T-helper 2 cell (primary cell): ENCODE data around the gene ZFYVE28.

Experiments
- DNase-seq, 5 experiments: peaks; one replicate each; pipeline versions ENCODE4 v3.0.0 to v3.0.0-alpha.2; 2012 to 2022

The ZFYVE28 gene

DNA sequence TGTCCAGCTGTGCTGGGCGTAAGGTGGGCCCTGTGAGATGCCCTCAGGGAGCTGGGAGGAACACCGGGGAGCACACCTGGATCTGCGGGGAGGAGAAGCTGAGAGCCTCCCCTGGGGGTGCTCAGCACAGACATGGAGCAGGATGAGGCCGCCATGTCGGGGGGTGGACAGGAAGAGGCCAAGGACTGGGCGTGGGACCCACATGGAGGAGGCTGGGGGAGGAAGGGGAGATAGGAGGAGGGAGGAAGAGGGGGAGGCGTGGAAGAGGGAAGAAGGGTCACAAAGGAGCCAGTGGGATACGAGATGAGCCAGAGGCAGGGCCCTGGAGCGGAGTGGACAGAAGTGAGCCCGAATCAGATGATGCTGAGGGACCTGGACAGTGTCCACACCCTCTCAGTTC is 66.3 kb downstream of the ZFYVE28 start:
- no peak for DNase-seq

- no peak for DNase-seq
Measured at GRCh38 chr4:2350982-2351381, 67.5 kb downstream of the ZFYVE28 start.

DNA sequence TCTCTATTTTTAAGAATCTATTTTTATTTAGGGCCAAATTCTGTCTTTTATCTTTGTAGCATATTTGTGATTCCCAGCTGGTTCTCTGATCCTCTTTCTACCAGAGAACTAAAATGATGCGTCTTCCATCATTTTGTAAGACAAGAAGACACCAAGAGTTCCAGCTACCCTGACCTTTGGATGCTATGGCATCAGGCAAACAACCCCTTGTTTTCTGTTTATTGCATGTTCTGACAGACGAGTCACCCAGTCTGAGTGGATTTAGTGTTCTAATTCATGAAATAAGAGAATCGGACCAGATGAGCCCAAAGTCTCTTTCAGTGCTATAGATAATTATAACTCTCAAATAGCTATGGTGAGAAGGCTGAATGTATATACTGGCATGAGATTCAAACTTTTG is 69.7 kb downstream of the ZFYVE28 start:
- no peak for DNase-seq

GRCh38 chr4:2347190-2347589 is 71.3 kb downstream of the ZFYVE28 start:
- no peak for DNase-seq

DNA sequence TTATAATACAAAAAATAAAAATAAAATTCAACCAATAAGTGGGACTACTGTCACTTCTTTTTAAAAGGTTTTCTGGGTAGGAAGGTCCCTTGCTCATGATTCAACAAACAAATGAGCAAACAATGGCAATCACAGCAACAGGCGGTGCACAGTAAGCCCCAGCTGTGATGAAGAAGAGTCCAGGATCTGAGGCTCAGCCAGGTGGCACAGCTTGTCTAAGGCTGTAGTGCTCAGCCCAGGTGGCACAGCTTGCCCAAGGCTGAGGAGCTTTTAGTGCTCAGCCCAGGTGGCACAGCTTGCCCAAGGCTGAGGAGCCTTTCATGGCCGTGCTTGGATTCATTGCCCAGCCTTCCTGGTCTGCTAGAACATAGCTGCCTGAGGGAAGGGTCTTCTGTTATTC is 75.0 kb downstream of the ZFYVE28 start:
- DNase-seq, result no peak

- no peak for DNase-seq
Measured at GRCh38 chr4:2341911-2342652, 76.4 kb downstream of the ZFYVE28 start.

DNA sequence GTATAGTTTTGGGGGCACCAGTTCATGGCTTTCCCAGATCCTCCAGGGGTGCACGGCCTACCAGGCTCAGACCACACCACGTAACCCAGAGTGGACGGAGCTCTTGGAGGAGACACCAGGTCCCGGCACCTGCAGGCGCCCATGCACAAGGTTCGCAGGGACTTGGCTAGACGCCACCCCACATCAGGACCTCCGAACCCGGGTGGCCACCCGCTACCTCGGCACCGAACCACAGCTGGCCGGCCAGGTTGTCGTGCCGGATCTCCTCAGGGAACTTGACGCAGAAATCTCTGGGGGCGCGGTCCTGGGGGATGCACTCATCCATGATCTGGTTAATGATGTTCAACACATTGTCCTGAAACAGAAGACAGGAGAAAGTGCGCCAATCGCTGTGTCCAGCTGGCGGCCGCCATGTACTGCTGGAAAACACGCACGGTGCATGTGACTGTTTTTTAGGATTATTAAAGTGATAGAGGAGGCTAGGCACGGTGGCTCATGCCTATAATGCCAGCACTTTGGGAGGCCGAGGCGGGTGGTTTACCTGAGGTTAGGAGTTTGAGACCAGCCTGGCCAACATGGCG is 77.1 kb downstream of the ZFYVE28 start:
- DNase-seq, result no peak

- DNase-seq, result no peak
Measured at GRCh38 chr4:2340272-2341061, 78.0 kb downstream of the ZFYVE28 start.

DNA sequence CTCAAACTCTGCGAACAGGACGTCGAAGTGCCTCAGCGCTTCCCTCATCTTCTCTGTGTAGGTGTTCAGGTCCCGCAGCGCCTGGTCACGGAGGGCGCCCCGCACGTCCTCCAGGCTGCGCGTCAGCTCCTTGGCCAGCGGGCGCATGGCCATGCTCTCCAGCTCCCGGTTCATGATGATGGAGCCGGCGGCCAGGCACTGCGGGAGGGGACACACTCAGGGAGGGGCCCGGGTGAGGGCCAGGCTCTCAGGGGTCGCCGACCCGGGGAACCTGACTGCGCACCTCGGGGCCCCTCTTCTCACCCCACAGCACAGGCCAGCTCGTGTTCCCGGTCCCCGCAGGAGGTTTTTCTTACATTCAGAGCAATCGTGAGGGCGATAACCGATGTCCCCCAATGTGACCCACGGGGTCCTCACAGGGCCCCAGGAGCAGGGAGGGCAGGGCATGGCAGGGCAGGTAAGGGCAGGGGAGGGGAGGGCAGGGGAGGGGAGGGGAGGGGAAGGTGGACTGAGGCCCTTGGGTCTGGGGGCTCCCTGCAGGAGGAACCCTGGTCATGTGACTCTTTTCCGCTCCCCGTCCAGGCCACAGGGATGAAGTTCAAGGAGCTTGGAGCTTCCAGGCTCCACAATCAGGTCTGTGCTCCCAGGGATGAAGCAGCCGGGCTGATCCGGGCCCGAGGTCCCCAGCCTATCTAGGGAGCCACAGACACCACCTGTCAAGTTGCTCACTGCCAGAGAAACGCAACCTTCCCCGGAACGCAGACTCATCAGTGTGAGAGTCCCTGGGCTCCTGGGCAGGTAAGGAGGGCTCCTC is 78.8 kb downstream of the ZFYVE28 start:
- DNase-seq, result no peak

GRCh38 chr4:2338754-2339457 is 79.5 kb downstream of the ZFYVE28 start:
- no peak for DNase-seq

- no peak for DNase-seq
Measured at GRCh38 chr4:2337896-2338295, 80.5 kb downstream of the ZFYVE28 start.

DNA sequence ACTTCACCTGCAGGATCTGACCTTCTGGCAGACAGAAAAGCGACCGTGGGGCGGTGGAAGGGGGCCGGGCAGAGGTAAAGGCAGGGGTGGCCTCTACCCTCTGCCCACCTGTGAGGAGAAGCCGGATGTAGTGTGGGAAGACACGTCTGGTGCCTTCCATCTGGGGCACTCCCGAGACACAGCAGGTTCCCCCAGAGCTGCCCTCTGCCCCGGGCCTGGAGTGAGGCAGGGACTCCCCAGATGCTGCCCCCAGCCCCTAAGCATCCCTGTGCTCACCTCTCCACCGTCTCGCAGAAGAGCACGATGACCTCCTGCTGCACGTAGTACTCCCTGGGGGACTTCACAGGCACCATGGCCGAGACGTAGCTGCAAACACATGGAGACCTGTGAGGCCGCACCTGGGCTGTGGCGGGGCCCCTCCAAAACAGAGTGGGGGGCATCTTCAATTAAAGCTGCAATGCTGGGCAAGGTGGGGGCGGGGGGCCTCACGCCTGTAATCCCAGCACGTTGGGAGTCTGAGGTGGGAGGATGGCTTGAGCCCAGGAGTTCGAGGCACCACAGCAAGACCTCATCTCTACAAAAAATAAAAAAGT is 81.2 kb downstream of the ZFYVE28 start:
- DNase-seq, result no peak

GRCh38 chr4:2336659-2337058 is 81.8 kb downstream of the ZFYVE28 start:
- no peak for DNase-seq

DNA sequence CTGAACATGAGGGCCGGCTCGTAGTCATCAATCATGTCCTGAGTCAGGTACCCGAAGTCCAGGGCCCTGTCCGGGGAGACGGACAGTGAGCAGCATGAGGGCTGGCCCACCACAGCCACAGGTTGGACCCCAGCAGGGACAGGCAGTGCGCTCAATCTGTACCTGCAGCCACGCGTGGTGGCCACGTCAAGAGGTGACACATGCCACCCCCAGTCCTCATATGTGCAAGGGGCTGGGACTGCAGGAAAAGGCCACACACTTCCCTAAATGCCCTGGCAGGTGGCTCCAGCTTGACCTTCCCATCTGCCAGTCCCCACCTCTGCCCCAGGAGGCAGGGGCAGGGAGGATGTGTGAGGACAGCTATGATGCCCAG is 82.7 kb downstream of the ZFYVE28 start:
- DNase-seq, result no peak

- DNase-seq, result no peak
Measured at GRCh38 chr4:2334826-2335728, 83.4 kb downstream of the ZFYVE28 start.

- DNase-seq, result no peak
Measured at GRCh38 chr4:2333916-2334644, 84.4 kb downstream of the ZFYVE28 start.

DNA sequence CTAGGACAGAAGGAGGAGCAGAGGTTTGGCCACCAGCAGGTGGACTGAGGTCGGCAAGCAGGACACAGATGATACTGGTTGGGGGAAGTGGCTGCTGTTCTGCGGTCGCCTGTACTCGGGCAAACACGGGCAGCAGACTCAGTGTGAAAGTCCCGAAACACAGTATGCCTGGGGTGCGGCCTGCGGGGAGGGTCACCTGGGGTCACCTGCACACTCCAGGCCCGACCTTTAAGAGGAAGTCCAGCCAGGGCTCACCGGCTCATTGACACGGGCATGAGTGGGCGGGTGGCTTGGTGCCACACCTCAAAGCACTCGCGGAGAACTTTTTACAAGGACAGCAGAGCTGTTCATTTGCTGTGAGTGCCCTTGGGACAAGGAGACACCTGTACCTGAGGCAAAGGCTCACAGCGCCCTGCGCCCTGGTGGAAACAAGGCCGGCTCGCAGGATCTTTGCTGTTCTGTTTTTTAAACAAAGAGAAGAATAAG is 85.0 kb downstream of the ZFYVE28 start:
- DNase-seq, result no peak

- DNase-seq, result no peak
Measured at GRCh38 chr4:2332976-2333319, 85.5 kb downstream of the ZFYVE28 start.

- no peak for DNase-seq
Measured at GRCh38 chr4:2332201-2332975, 86.1 kb downstream of the ZFYVE28 start.
